Psoas muscle (tissue), 8 donors: Measurements from ENCODE around the gene RFX3. TPM values are rescaled to one million over a fixed set of nuclear protein-coding genes. Genes with fewer than 3 reads are reported as not detected.

ENCODE experiments used
- ATAC-seq, 4 donors: fragments of 200-7000 bp; cut with Tn5 transposase; one replicate each; pipeline ENCODE4 v1.9.1; 2020; ENCODE audit warnings: moderate library complexity in 3 of 4, mild to moderate bottlenecking in 2 of 4
- DNase-seq, 2 donors: peaks; one replicate each; pipeline ENCODE4 v3.0.0-alpha.2; 2020
- H3K27ac ChIP-seq: fragments of 200-600 bp; one replicate; pipeline ENCODE4 v1.8.0; 2022
- H3K27me3 ChIP-seq, 3 donors: fragments of 200-600 bp in 1 of 3; one replicate each; pipeline versions ENCODE4 v1.6.1 to v1.8.0; 2013 to 2022; ENCODE audit warnings: low read length in 2 of 3, mild to moderate bottlenecking in 2 of 3, moderate library complexity in 1 of 3; ENCODE audit not compliant: insufficient read depth in 3 of 3
- H3K36me3 ChIP-seq, 2 donors: fragments of 200-600 bp in 1 of 2; one replicate each; pipeline versions ENCODE4 v1.6.1 to v1.8.0; 2013 to 2022; ENCODE audit warnings: low read depth in 1 of 2, mild to moderate bottlenecking in 1 of 2, moderate library complexity in 1 of 2; ENCODE audit not compliant: insufficient read depth in 1 of 2
- H3K4me1 ChIP-seq: fragments of 200-600 bp; one replicate; pipeline ENCODE4 v1.8.0; 2022
- H3K4me3 ChIP-seq: fragments of 200-600 bp; one replicate; pipeline ENCODE4 v1.8.0; 2022; ENCODE audit warnings: mild to moderate bottlenecking
- H3K9me3 ChIP-seq: fragments of 200-600 bp; one replicate; pipeline ENCODE4 v1.8.0; 2022
- CTCF ChIP-seq: fragments of 200-600 bp; IDR thresholded peaks from one replicate; pipeline ENCODE4 v1.8.0; 2022; ENCODE audit warnings: antibody characterized with exemption
- WGBS, 3 donors: extraction: QIAGEN DNeasy Blood & Tissue Kit; methylation state at CpG; one replicate each; pipeline versions ENCODE4 v1.1.6 to v1.1.7; 2013; 5-methylcytosine and 5-hydroxymethylcytosine counted together
- intact Hi-C, 2 donors: fragments of 100-400 bp; cut with DNase I; formaldehyde crosslinking; loops; one replicate each; pipeline versions ENCODE4 v1.11.0 to v1.14.2; 2022
- polyA plus RNA-seq, 3 donors: library from polyadenylated mRNA; stranded (reverse); fragments of 200-250 nt; gene quantifications; one replicate each; pipeline ENCODE4 v1.2.3, GENCODE V29; 2013
- total RNA-seq, 4 donors: library from RNA; stranded (reverse); fragmentation: NEBNext Ultra II Directional in 2 of 4; extraction: Animal tissue kit (Norgen Biotek cat#: 25700) in 2 of 4; gene quantifications; one replicate each; pipeline versions ENCODE4 v1.2.1 to v1.2.4, GENCODE V29; 2021 to 2023
- donor health status: healthy with polysubstance abuse.
- donor health status: DM: no; HTN: no; CAD: no; lungs with moderate emphysema.
- donor health status: Bipolar disorder and iron deficiency.
- donor health status: healthy.
- donor health status: DM: yes; HTN: yes; CAD: no.
- donor health status: DM: no; HTN: no; CAD: no.
- donor health status: DM: no; HTN: no; CAD: no.
- donor health status: DM: yes; HTN: yes; CAD: no.

The RFX3 gene
- total and polyA plus RNA-seq, 7 donors: 0.38 to 5.7 (median 2.8) TPM

- Histone ChIP-seq H3K4me1 (peaks cover 29% of the 10 kb centered on the region), H3K36me3 (no peaks in the 10 kb centered on the region), H3K27ac (no peak overlapping the region), H3K4me3 (peak overlapping the region; percentile 2), H3K9me3 (no peaks in the 10 kb centered on the region), H3K27me3 (no peaks in the 10 kb centered on the region)
- no peak for TF ChIP-seq CTCF
- intact Hi-C loops: loop anchor here in 1 of 2 donors (1.0 kb wide), 1 partner anchor 24 kb away; no protein-coding TSS in a partner anchor
- WGBS, 3 donors: 95 to 99% (median 96%) methylated on average over 4 of the region's 4 CpGs
- ATAC-seq (no peak), DNase-seq (no peak)
These were observed 92.0 kb downstream of the RFX3 start for GRCh38 chr9:3433754-3434153.

- no peaks in the 10 kb centered on the region for H3K27me3 ChIP-seq
- no peak for TF ChIP-seq CTCF
- no peaks in the 10 kb centered on the region for H3K9me3 ChIP-seq
- ATAC-seq (no peak), DNase-seq (no peak)
- H3K27ac ChIP-seq: no peak overlapping the region
- no peak overlapping the region for H3K4me3 ChIP-seq
- no peaks in the 10 kb centered on the region for H3K36me3 ChIP-seq
- intact Hi-C loops: no loop called here
- H3K4me1 ChIP-seq: peaks cover 29% of the 10 kb centered on the region
- 98 to 99% (median 99%) methylated on average over 4 of the region's 4 CpGs for WGBS, 3 donors
These were observed 92.7 kb downstream of the RFX3 start for GRCh38 chr9:3433066-3433465.

GRCh38 chr9:3431890-3432289 lies 93.9 kb downstream of the RFX3 start:
- DNase-seq (no peak), ATAC-seq (no peak)
- Histone ChIP-seq H3K4me3 (no peak overlapping the region), H3K36me3 (no peaks in the 10 kb centered on the region), H3K27me3 (no peaks in the 10 kb centered on the region), H3K9me3 (no peaks in the 10 kb centered on the region), H3K27ac (no peak overlapping the region), H3K4me1 (peaks cover 23% of the 10 kb centered on the region)
- TF ChIP-seq CTCF: no peak
- intact Hi-C loops: no loop called here
- WGBS, 3 donors: 84 to 96% (median 88%) methylated on average over 3 of the region's 3 CpGs

DNA sequence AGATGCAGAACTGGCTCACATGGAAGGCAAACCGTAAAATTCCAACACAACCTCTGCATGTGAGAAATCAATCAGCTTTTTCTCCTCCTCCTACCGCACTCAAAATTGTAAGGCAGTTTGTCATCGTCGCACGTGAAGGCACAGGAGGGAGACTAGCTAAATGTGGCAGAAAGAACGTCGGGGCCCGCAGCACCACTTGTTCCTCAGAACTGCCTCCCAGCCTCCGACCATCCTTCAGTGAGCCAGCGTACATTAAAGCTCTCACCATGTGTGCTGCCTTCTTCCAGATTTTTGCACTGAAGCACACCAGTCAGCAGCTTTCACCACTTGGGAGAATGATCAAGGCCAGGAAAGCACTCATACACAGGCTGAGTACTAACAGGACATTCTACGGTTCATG lies 105.9 kb downstream of the RFX3 start:
- H3K27me3 ChIP-seq: no peaks in the 10 kb centered on the region
- no peak overlapping the region for H3K4me3 ChIP-seq
- 61 to 75% (median 68%) methylated on average over 11 of the region's 11 CpGs for WGBS, 3 donors
- DNase-seq: no peak
- no peaks in the 10 kb centered on the region for H3K36me3 ChIP-seq
- TF ChIP-seq CTCF: no peak
- H3K4me1 ChIP-seq: no peaks in the 10 kb centered on the region
- intact Hi-C loops: no loop called here
- H3K27ac ChIP-seq: no peak overlapping the region
- no peaks in the 10 kb centered on the region for H3K9me3 ChIP-seq
- peak in 1 of 4 donors; percentile 52 for ATAC-seq

DNA sequence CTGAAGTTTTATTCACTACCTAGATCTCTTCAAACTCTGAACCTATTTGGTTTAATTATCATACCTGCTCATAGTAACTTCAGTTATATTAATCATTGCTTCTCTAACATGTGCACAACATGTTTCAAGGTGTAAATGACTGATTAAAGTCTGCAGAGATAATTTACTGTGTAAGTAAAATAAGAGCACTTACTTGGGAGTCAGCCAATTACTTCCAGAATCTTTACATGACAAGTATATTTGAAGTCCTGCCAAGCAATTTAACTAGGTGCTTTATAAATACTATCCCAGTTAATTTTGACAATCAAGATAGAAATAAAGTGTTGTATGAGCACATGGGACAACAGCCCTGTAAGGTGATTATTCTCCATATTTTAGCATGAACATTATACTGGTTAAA lies 109.9 kb downstream of the RFX3 start:
- no peak for DNase-seq
- TF ChIP-seq CTCF: no peak
- Histone ChIP-seq H3K9me3 (no peaks in the 10 kb centered on the region), H3K4me1 (peaks cover 9% of the 10 kb centered on the region), H3K4me3 (no peak overlapping the region), H3K27ac (no peak overlapping the region), H3K36me3 (no peaks in the 10 kb centered on the region), H3K27me3 (no peaks in the 10 kb centered on the region)
- intact Hi-C loops: no loop called here
- no peak for ATAC-seq
